DMS153 (cell line): ENCODE data around the gene ATP8A2.
"Not testable (repeated sequence)": the region's sequence is repeated elsewhere in the genome, so short reads cannot be mapped to it uniquely, and the experiment has no call there.

Experiments
- DNase-seq: peaks from one replicate; lab custom pipeline; 2025; lab: John Stamatoyannopoulos, UW

Gene ATP8A2

GRCh38 chr13:25548991-25549390, 177.2 kb downstream of the ATP8A2 start:
- not testable (repeated sequence) for DNase-seq

- no peak for DNase-seq
Observed at GRCh38 chr13:25561812-25562211, 190.0 kb downstream of the ATP8A2 start.

GRCh38 chr13:25570185-25570584, 198.4 kb downstream of the ATP8A2 start:
- no peak for DNase-seq

GRCh38 chr13:25571237-25571636, 199.5 kb downstream of the ATP8A2 start:
- DNase-seq: no peak

- DNase-seq: not testable (repeated sequence)
Observed at GRCh38 chr13:25572171-25572570, 200.4 kb downstream of the ATP8A2 start.

- peak; percentile 90 for DNase-seq
Observed at GRCh38 chr13:25574437-25575411, 202.9 kb downstream of the ATP8A2 start.

- DNase-seq: no peak
Observed at GRCh38 chr13:25575562-25575961, 203.8 kb downstream of the ATP8A2 start.

GRCh38 chr13:25578526-25578925, 206.8 kb downstream of the ATP8A2 start:
- DNase-seq: no peak

GRCh38 chr13:25579221-25579620, 207.4 kb downstream of the ATP8A2 start:
- DNase-seq: no peak

GRCh38 chr13:25581351-25581750, 209.6 kb downstream of the ATP8A2 start:
- no peak for DNase-seq

GRCh38 chr13:25584087-25584486, 212.3 kb downstream of the ATP8A2 start:
- DNase-seq: no peak

GRCh38 chr13:25585000-25585399, 213.2 kb downstream of the ATP8A2 start:
- DNase-seq: no peak

- DNase-seq: no peak
Observed at GRCh38 chr13:25587326-25587980, 215.7 kb downstream of the ATP8A2 start.

GRCh38 chr13:25588336-25589060, 216.7 kb downstream of the ATP8A2 start:
- no peak for DNase-seq

- DNase-seq: no peak
Observed at GRCh38 chr13:25598421-25598820, 226.6 kb downstream of the ATP8A2 start.

- no peak for DNase-seq
Observed at GRCh38 chr13:25602176-25602575, 230.4 kb downstream of the ATP8A2 start.

- DNase-seq: no peak
Observed at GRCh38 chr13:25604106-25604505, 232.3 kb downstream of the ATP8A2 start.

GRCh38 chr13:25607096-25607495, 235.3 kb downstream of the ATP8A2 start:
- DNase-seq: no peak

- peak; percentile 68 for DNase-seq
Observed at GRCh38 chr13:25608181-25608580, 236.4 kb downstream of the ATP8A2 start.

- DNase-seq: no peak
Observed at GRCh38 chr13:25616674-25617073, 244.9 kb downstream of the ATP8A2 start.

- no peak for DNase-seq
Observed at GRCh38 chr13:25619897-25620296, 248.1 kb downstream of the ATP8A2 start.

- DNase-seq: no peak
Observed at GRCh38 chr13:25625414-25625813, 253.6 kb downstream of the ATP8A2 start.
